ENCODE measurements around the gene SUGP1.

GRCh38 chr19:19345970-19346369 lies 25.7 kb upstream of the SUGP1 start:
- TF ChIP-seq CTCF (optimal IDR thresholded peaks at IDR 0.05 in 1 of 3, IDR thresholded peaks at IDR 0.05 in 1 of 3, conservative IDR thresholded peaks at IDR 0.05 in 1 of 3; ENCODE audit: extremely low read depth in 1 of 3, insufficient read depth in 2 of 3, low read length in 3 of 3) (no peak), EZH2 (IDR thresholded peaks at IDR 0.05; ENCODE audit: low read length) (no peak)
